TTC549 (cell line): Measurements from ENCODE around the gene MIEF1.
"Not testable (repeated sequence)": the region's sequence is repeated elsewhere in the genome, so short reads cannot be mapped to it uniquely, and the experiment has no call there.

Experiments
- FAIRE-seq: peaks from 2 replicates; lab custom pipeline; 2012; peaks lifted over from hg19 to GRCh38; lab: Jason Lieb, UNC

Gene MIEF1

DNA sequence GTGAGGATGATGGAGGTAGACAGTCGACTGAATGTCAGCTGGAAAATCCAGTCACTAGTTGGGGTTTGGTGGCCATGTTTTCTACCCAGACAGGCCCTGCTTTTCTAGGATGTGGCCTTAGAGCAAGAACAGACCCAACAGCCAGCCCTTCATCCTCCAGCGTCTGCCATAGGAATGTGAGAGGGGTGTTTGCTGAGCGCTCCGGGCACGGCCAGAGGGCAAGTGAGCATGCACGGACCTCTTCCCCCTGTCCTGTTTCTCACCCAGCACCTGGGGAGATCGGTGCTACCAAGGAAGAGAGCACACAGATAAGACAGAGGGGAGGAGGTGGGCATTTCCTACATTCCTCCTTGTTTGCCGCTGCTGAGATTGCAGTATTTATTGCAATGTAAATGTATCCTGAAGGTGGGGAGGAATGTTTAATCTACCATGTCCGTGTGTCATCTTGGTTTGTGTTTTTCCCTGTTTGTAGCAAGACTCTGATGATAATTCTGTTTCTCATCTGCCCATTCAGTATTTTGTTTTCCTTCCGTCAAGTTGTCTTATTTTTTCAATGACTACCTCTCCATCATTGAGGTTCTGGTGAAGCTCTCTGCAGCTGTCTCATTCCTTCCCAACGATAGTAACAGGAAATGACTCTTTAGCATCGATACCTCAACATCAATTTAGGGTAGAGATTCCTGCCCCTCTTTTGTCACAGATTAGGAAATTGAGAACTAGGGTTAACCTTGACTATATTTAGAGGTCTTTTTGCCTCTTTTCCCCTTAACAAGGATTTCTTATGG, 13.4 kb downstream of the MIEF1 start:
- no peak for FAIRE-seq

DNA sequence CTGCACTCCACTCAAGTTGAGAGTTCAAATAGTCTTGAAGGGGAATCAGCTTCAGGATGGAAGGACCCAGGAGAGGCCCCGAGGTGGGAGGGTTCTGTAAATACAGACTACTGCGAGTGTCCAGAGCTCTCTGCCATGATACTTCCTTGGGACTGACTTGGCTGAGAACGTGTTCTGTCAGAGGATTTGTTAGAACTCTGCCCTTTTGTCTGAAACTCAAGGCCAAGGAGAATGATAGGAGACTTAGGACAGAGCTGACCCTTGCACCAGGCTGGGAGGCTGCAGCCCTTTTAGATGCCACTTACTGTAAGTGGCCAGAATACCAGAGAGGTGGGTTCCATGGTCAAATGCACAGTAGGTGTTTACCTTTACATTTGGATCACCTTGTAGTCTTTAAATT, 15.4 kb downstream of the MIEF1 start:
- FAIRE-seq = no peak

DNA sequence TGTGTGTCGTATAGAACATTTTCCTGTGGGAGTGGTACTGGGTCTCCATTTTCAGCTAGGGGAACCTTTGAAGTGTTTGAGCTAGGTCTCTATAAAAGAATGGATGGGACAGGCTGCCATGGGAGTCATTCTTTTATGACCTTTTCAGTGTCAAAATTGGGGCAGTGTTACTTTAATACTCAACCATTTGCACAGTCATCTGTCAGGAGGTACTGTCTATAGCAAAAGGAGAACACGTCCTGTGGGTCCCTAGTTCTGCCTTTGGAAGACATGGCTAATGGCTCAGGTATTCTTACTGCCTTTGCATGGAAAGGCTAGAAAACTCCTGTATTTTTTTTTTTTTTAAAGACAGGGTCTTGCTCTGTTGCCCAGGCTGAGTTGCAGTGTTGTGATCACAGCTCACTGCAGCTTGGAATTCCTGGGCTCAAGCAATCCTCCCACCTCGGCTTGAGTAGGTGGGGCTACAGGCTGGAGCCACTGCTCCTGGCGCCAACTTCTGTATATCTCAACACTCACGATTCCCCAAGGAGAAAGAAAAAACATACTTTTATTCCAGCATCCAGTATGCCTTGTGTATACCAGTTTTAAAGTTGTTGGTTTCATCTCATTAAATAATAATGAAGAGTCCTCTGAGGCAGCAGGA, 16.2 kb downstream of the MIEF1 start:
- no peak for FAIRE-seq

DNA sequence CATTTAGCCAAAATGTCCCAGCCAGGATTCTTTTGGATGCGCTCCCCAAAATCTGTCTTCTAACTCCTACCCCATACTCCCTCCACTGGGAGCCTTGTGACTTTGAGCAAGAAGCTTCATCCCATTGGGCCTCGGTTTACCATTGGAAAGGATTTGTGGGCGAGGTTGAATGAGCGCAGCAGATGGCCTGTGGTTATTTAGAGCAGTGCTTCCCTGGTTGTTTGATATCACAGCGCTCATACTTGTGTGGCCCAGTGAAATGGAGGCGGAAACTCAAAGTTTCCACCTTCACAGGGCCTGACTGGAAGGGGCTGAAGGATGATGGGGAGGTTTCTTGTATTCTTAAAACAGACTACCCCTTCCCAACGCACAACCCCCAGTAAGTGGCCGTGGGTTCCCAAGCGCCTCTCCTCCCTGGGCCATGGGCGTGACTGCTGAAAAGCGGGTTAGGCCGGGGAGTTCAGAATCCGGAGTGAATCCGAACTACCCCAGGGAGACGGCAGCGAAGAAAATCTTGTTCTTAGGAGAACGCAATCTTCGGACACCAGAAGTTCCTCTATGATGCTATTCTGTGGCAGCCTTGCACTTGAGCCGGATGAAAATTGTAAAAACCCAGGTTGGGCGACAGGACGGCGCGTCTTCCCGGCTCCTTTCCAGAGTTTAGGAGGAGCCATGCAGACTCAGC, 17.0 kb downstream of the MIEF1 start:
- no peak for FAIRE-seq

DNA sequence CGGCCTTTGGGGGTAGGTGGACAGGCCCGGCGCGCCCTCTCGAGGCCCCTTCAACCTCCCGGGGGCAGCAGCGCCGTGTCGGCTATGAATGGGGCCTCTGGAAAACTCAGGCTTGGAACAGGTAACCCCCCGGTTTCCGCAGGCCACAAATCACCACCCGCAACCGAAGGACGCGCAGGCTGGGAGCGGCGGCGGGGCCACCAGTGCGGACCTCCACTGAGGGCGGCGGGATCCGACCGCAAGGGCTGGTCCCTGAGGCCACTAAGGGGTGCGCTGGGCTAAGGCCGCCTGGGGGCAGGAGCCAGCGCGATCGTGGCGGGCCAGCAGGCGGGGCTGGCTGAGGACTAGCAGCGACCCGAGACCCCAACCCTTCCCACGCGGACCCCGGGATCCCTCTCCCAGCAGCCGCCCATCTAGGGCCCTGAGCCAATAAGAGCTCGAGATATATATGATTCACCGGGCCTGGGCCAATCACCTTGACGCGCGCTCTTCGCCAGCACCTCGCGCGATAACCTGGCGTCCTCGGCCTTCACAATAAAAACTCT, 17.7 kb downstream of the MIEF1 start:
- peak; percentile 91 for FAIRE-seq

DNA sequence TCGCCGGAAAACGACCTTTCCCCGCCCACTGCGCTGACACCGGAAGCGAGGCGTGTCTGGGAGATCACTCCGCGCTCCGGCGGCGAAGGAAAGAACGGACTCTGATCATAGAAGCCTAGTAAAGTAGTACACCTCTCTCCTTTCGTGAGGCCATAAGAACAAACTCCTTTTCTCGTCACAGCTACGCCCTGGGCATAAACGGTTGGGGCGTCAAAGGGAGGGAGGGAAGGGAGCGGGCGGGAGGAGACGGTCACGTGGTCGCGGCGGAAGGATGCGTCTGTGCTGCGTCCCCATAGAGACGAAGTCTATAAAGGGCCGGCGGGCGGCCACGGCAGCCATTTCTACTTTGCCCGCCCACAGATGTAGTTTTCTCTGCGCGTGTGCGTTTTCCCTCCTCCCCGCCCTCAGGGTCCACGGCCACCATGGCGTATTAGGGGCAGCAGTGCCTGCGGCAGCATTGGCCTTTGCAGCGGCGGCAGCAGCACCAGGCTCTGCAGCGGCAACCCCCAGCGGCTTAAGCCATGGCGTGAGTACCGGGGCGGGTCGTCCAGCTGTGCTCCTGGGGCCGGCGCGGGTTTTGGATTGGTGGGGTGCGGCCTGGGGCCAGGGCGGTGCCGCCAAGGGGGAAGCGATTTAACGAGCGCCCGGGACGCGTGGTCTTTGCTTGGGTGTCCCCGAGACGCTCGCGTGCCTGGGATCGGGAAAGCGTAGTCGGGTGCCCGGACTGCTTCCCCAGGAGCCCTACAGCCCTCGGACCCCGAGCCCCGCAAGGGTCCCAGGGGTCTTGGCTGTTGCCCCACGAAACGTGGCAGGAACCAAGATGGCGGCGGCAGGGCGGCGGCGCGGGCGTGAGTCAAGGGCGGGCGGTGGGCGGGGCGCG, 18.4 kb downstream of the MIEF1 start, which contains the start of gene ATF4:
TSS of gene ATF4 (plus strand) at position 337 of the 880 bp plus-strand sequence. CDS start 884 bp downstream, outside the sequence.
- FAIRE-seq = no peak

DNA sequence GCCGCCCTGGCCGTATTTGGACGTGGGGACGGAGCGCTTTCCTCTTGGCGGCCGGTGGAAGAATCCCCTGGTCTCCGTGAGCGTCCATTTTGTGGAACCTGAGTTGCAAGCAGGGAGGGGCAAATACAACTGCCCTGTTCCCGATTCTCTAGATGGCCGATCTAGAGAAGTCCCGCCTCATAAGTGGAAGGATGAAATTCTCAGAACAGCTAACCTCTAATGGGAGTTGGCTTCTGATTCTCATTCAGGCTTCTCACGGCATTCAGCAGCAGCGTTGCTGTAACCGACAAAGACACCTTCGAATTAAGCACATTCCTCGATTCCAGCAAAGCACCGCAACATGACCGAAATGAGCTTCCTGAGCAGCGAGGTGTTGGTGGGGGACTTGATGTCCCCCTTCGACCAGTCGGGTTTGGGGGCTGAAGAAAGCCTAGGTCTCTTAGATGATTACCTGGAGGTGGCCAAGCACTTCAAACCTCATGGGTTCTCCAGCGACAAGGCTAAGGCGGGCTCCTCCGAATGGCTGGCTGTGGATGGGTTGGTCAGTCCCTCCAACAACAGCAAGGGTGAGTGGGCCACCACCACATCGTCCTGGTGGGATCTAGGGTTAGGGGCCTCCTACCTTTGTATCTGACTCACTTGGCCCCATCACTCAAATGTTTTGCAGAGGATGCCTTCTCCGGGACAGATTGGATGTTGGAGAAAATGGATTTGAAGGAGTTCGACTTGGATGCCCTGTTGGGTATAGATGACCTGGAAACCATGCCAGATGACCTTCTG, 19.2 kb downstream of the MIEF1 start:
- FAIRE-seq = not testable (repeated sequence)

DNA sequence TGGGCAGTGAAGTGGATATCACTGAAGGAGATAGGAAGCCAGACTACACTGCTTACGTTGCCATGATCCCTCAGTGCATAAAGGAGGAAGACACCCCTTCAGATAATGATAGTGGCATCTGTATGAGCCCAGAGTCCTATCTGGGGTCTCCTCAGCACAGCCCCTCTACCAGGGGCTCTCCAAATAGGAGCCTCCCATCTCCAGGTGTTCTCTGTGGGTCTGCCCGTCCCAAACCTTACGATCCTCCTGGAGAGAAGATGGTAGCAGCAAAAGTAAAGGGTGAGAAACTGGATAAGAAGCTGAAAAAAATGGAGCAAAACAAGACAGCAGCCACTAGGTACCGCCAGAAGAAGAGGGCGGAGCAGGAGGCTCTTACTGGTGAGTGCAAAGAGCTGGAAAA, 20.0 kb downstream of the MIEF1 start:
- not testable (repeated sequence) for FAIRE-seq

DNA sequence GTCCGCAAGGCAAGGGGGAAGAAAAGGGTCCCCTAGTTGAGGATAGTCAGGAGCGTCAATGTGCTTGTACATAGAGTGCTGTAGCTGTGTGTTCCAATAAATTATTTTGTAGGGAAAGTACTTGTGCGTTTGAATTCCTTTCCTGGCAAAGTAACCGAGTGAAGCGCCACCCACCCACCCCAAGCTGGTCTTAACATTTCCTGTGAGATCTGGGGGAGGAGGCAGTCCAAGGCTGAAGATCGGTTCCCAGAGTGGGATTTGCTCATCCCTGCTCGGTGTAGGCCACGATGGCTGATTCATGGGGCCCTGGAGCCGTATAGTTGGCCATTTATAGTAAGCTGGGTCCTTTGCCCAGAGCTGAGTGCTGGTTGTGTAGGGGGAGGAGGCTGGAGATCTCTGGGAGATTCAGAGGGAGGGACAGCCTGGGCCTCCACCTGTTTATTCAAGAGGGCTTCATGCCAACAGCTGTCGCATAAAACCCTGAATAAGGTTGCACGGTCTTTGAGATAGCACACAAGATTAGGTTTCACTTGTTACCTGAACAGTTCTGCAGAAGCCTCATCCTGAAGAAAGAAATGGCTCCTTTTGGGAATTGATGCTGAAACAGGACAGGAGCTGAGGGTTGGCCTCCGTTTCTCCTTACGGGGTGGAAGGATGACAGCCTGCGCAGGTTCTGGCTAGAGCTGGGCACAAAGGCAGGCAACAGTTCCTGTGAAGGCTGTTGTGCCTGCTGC, 20.6 kb downstream of the MIEF1 start:
- no peak for FAIRE-seq

DNA sequence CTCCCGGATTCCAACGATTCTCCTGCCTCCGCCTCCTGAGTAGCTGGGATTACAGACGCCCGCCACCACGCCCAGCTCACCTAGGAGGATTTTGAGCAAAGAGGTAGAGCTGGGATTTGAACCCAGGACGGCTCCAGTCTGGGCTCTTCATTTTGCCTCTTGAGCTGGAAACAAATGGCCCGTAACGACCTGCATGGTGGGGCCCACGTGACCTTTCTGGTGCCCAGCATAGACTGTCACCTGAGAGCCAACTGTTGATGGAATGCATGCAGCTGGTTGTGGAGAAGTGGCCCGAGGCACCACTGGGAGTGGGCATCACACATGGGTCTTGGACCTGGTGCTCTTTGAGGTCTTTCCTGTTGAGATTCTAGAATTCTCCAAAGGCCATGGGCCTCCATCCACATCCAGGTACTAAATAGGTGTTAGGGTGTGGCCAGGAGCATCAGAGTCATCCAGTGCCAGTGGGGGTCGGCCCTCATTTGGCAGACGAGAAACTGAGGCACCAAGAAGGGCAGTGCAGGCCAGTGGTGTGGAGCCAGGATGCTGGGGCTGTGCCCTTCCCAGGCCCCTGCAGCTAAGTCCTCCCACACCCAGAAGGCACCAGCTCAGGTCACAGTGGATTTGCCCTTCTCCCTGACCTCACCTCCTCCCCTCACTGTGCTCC, 22.1 kb downstream of the MIEF1 start:
- no peak for FAIRE-seq

DNA sequence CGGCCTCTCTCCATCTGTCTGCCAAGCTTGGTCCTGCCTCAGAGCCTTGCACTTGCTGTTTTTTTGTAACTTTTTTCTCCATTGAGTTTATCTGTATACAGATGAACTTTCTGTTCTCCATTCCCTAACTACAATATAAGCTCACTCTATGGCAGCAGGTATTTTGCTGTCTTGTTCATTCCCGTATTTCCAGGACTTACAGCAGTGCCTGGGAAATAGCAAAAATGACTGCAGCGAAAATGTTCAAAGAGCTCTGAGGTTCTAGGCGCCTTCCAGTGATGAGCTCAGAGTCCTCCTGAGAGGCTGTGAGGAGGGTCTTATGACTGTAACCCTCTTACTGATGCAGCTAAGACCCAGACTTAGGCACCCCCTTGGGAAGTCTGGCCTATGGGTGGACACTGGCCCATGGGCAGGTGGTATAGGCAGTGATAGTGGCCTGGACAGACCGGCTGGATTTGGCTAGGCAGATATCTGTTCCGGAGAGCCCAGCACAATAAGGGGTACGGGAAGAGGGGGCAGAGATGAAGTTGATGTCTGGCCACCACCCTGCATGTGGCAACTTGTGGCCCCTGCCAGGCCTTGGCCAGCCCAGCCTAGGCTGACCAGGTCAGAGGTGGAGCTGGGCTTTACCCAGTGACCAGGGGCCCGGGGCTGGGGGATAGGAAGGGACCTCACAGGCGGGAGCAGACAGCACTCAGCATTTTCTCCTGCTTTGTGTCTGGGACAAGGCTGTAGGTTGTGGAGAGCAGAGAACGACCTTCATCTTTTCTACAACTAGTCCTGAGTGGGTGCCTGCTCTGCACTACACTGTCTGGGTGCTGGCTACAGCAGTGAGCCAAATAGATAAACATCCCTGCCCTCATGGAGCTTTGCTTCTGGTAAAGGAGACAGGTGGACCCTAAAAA, 22.9 kb downstream of the MIEF1 start:
- FAIRE-seq = no peak

DNA sequence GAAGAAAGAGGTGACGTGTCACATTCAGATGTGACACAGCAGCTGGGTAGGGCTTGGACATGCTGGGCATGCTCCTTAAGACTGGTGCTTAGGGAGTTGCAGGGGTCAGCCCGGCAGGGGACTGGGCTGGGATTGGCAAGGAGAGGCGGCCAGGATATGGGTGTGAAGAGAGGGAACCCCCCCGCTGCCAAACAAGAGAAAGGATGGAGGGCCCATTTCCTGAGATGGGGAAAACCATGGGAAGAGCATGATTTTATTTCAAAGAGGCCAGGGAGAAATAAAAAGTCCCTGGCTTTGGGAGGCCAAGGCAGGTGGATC, 23.5 kb downstream of the MIEF1 start:
- FAIRE-seq = no peak

DNA sequence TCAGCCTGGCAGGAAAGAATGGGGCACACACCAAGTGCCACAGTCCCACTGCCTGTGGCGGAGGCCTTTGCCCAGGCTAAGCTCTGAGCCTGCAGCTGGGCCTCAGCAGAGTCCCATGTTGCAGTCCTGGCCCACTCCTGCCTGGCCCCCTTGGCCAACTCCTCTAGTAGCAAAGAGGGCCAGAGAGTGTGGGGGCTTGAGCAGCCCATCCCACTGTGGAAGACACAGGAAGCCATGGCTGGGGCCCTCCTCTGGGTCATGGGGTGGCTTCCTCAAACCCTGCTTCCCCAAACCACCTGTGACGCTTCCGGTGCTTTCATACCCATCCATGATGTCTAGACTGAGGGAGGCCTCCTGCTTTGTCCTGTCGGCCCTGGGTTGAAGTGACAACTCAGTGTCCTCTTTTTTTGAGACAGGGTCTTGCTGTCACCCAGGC, 24.7 kb downstream of the MIEF1 start:
- no peak for FAIRE-seq

DNA sequence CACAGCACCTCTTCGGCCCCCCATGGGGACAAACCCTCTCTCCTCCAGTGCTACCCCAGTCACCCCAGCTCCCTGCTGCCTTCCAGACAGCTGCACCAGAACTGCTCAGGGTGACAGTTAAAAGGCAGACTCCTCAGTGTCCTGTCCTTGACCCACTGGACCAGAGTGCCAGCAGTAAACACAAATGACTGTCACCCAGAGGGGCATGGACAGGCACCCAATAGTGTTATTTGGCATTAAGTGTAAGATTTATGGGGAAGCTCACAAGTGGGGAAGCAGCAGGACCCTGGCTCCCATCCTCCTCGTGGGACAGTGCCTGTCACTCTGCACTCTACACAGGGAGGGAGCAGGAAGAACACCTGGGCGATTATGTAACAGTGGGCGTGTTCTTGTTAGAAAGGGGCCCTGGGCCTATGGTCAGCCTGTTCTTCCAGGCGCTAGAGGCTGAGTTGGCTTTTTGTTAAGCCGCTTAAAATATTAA, 25.4 kb downstream of the MIEF1 start:
- no peak for FAIRE-seq

DNA sequence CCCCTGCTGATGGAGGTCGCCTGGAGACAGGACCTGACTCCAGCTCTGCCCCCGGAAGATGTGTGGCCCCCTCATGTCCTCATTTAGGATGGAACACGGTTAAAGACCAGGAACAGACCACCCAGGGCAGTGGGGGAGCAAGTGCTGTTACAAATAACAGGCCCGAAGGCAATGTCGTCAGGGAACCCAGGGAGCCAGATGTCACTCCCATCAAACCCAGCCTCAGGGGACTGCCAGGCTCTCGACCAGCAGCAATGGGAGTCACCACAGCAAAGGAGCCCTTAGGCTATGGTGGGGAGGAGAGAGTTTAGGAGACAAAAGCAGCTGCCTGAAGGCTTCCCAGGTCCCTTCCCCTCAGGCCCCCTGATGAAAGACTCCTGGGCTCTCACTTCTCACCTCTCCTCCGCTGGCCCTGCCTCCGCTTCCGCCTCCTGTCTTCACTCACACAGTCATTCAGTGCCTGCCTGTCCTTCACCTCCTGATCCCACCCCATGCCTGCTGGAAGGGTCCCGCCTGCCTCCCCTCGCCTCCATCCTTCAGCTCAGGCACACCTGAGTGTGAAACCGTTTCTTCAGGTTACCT, 26.1 kb downstream of the MIEF1 start:
- no peak for FAIRE-seq

DNA sequence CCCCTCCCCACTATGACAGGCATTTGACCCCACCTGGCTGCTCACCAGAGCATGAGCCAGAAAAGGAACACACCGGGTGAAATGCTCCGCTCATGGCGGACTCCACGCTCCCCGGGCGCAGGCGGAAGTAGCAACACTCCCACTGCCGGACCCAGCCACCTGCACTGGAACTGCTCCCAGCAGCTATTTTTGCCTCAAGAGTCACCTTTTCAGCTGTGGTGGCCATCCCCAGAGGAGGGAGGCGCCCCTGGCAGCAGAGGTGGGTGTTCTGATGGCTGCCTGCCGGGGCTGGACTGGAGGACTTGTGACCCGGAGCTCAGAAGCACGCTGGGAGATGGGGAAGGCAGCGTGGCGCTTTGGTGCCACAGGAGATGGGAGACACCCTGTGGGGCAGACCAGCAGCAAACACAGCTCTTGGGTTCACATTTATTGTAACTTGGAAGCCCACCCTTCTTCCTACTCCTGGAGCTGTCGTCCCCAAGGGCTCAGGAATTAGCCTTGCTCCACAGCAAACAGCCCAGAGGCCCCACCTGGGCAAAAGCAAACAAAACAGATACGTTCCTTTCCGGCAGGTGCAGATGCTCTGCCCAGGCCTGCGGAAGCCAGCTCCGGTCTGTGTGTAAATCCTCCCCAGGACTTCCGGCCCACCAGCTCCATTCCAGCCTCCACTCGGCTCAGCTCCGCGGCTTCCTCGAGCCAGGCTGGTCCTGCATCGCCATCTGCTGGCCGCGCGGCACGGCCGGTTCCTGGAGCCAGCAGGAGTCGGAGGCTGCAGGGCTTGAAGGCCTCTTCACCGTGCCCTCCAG, 26.8 kb downstream of the MIEF1 start:
- no peak for FAIRE-seq

DNA sequence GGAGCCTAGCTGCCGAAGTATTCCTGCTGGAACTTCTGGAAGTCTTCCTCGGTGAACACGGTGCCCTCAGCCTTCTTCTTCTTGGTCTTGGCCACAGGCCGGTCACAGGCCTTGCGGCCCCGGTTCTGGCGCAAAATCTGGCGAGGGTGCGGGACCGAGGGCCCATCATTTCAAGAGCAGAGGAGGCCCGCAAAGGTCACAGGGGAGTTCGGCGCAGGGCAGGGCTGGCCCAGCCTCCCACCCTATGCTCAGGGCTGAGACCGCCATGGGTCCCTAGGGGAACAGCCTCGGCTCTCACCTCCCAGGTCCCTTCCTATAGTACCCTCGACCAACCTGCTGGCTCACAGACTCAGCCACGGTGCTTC, 27.4 kb downstream of the MIEF1 start:
- FAIRE-seq = no peak

DNA sequence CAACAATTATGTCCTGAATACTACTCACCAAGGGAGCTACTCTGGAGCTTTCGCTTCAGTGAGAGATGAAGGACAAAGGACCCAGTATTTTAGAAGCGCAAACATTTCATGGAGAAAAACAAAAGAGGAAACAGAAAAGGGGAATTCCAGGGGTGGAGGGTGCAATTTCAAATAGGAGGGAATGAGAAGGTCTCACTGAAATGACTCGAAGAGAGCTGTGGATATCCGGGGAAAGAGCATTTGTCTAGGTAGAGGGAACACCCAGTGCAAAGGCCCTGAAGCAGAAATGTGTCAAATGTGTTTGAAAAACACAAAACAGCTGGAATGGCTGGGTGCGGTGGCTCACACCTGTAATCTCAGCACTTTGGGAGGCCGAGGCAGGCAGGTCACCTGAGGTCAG, 28.0 kb downstream of the MIEF1 start:
- FAIRE-seq = no peak
